ENCODE data around the gene N4BP3.

DNA sequence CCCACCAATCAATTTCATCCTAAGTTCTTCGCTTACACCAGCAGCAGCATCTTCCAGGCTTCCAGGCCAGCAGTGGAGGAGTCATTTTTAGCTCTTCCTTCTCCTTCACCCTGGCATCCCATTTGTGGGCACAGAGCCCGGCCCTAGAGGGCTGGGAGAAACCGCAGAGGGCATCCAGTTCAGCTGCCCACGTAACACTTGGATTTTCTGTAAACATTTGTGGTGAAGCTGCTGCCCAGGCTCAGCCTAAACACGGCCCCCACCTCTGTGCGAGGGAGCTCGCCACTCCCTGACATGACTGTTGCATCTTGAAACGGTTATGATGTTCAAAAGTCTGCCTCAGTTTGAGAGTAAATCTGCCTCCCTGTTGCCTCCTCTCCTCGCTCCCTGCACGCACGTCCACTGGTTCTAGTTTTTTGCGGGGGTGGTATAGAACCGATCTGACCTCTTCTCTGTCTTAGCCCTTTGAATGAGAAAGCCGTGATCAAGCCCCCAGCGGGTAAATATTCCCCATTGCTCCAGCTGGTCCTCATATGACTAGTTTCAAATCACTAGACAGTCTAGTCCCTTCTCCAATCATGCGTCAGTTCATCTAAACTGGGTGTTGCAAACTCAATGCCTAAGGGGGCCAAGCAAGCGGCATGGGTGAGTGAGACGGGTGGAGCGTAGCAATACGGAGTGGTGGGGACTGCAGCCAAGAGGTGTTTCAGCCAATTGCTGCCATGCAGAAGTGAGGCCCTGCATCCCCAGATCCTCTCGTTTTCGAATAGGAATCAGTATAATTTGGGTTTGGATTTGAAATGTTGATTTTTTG lies 34.9 kb upstream of the N4BP3 start:
- TF ChIP-seq USF2 (IDR thresholded peaks at IDR 0.05; ENCODE audit: low read depth, low read length): no peak
- no peak for TF ChIP-seq USF2 (CRISPR knock-in tag; IDR thresholded peaks at IDR 0.05; ENCODE audit: borderline replicate concordance)
- TF ChIP-seq ZBTB7B (CRISPR knock-in tag; IDR thresholded peaks at IDR 0.05): no peak
- TF ChIP-seq MAZ (IDR thresholded peaks at IDR 0.05; ENCODE audit: borderline replicate concordance, low read depth, low read length): no peak
- TF ChIP-seq MAZ (CRISPR knock-in tag; IDR thresholded peaks at IDR 0.05; ENCODE audit: low read depth): no peak
- no peak for TF ChIP-seq ATF2 (CRISPR knock-in tag; IDR thresholded peaks at IDR 0.05)
- TF ChIP-seq MAFF (IDR thresholded peaks at IDR 0.05; ENCODE audit: low read depth, low read length): no peak
- no peak for TF ChIP-seq MLX (CRISPR knock-in tag; IDR thresholded peaks at IDR 0.05)
- no peak for TF ChIP-seq MXD1 (CRISPR knock-in tag; IDR thresholded peaks at IDR 0.05)
